GM20000 (cell line): Measurements from ENCODE around the gene SET.

Experiments used
- DNase-seq: peaks from one replicate; pipeline ENCODE4 v3.0.0; 2012; ENCODE audit warnings: low spot score
- CTCF ChIP-seq: IDR thresholded peaks from 2 replicates; pipeline ENCODE4 v1.5.1; 2012; ENCODE audit warnings: mild to moderate bottlenecking, control low read depth; ENCODE audit errors: extremely low read depth, missing control alignments

SET gene

GRCh38 chr9:128722380-128723351 lies 33.6 kb downstream of the SET start:
- TF ChIP-seq CTCF: no peak
- DNase-seq: no peak

- no peak for TF ChIP-seq CTCF
- no peak for DNase-seq
These were observed 34.4 kb downstream of the SET start for GRCh38 chr9:128723352-128723865.

GRCh38 chr9:128723866-128724743 lies 35.1 kb downstream of the SET start, which contains the start of gene ZDHHC12:
TSS of gene ZDHHC12 (minus strand) at chr9:128724127. CDS start at chr9:128724093, 34 bp downstream.
- no peak for TF ChIP-seq CTCF
- DNase-seq: peak; percentile 100

GRCh38 chr9:128724744-128725211 lies 35.8 kb downstream of the SET start:
- TF ChIP-seq CTCF: no peak
- DNase-seq: peak; percentile 80

GRCh38 chr9:128727640-128728248 lies 38.7 kb downstream of the SET start:
- no peak for DNase-seq
- no peak for TF ChIP-seq CTCF

GRCh38 chr9:128728298-128728697 lies 39.3 kb downstream of the SET start:
- DNase-seq: no peak

More at GRCh38 chr9:128728298-128728697, 39.3 kb downstream of the SET start:
- no peak for TF ChIP-seq CTCF
